ENCODE measurements around the gene AKIRIN1. TPM values are rescaled to one million over a fixed set of nuclear protein-coding genes. Genes with fewer than 3 reads are reported as not detected.
"Not testable (repeated sequence)": the region's sequence is repeated elsewhere in the genome, so short reads cannot be mapped to it uniquely, and the experiment has no call there.

Gene AKIRIN1
- 67.9 and 68.2 TPM in 2 replicates for total RNA-seq

- peak; percentile 80 for DNase-seq (ENCODE audit: low read depth)
Measured at GRCh38 chr1:38990738-38991637, at the start of gene AKIRIN1. AKIRIN1 (plus strand) TSS chr1:38991276; CDS start chr1:38991381, 105 bp downstream.

- peak; percentile 27 for DNase-seq (ENCODE audit: low read depth)
Measured at GRCh38 chr1:38941527-38942019, 49.5 kb upstream of the AKIRIN1 start, which contains the start of gene RHBDL2. RHBDL2 (minus strand) TSS chr1:38941830; CDS start chr1:38919212, 22,618 bp downstream.

- DNase-seq (ENCODE audit: low read depth) = no peak
Measured at GRCh38 chr1:38942664-38943428, 48.2 kb upstream of the AKIRIN1 start.

- no peak for DNase-seq (ENCODE audit: low read depth)
Measured at GRCh38 chr1:38944547-38944946, 46.5 kb upstream of the AKIRIN1 start.

- DNase-seq (ENCODE audit: low read depth) = no peak
Measured at GRCh38 chr1:38950553-38950952, 40.5 kb upstream of the AKIRIN1 start.

- DNase-seq (ENCODE audit: low read depth) = no peak
Measured at GRCh38 chr1:38953433-38953860, 37.6 kb upstream of the AKIRIN1 start.

GRCh38 chr1:38958967-38959366 is 32.1 kb upstream of the AKIRIN1 start:
- DNase-seq (ENCODE audit: low read depth) = peak; percentile 61

GRCh38 chr1:38962113-38962512 is 29.0 kb upstream of the AKIRIN1 start:
- peak; percentile 14 for DNase-seq (ENCODE audit: low read depth)

- peak; percentile 47 for DNase-seq (ENCODE audit: low read depth)
Measured at GRCh38 chr1:38962560-38962959, 28.5 kb upstream of the AKIRIN1 start.

- no peak for DNase-seq (ENCODE audit: low read depth)
Measured at GRCh38 chr1:38964140-38964548, 26.9 kb upstream of the AKIRIN1 start.

- DNase-seq (ENCODE audit: low read depth) = not testable (repeated sequence)
Measured at GRCh38 chr1:38973145-38973544, 17.9 kb upstream of the AKIRIN1 start.

GRCh38 chr1:38973659-38974437 is 17.2 kb upstream of the AKIRIN1 start:
- no peak for DNase-seq (ENCODE audit: low read depth)

GRCh38 chr1:38977399-38978244 is 13.5 kb upstream of the AKIRIN1 start:
- DNase-seq (ENCODE audit: low read depth) = not testable (repeated sequence)

- not testable (repeated sequence) for DNase-seq (ENCODE audit: low read depth)
Measured at GRCh38 chr1:38978245-38978542, 12.9 kb upstream of the AKIRIN1 start.

GRCh38 chr1:38979380-38979779 is 11.7 kb upstream of the AKIRIN1 start:
- DNase-seq (ENCODE audit: low read depth) = not testable (repeated sequence)

GRCh38 chr1:38989979-38990378 is 1.1 kb upstream of the AKIRIN1 start:
- DNase-seq (ENCODE audit: low read depth) = no peak

- no peak for DNase-seq (ENCODE audit: low read depth)
Measured at GRCh38 chr1:38990386-38990737, 714 bp upstream of the AKIRIN1 start.

GRCh38 chr1:38991638-38992411 is 749 bp downstream of the AKIRIN1 start:
- peak; percentile 65 for DNase-seq (ENCODE audit: low read depth)

- DNase-seq (ENCODE audit: low read depth) = no peak
Measured at GRCh38 chr1:38992412-38993111, 1.5 kb downstream of the AKIRIN1 start.

All from renal cortical epithelial cell (primary cell).